IMR-90 (cell line): ENCODE measurements around the gene KLF16. TPM values are rescaled to one million over a fixed set of nuclear protein-coding genes. Genes with fewer than 3 reads are reported as not detected.
A peak's percentile ranks its signal among the peaks of the same experiment; 100 is the strongest.

Source experiments
- ATAC-seq: fragments of 200-7000 bp; cut with Tn5 transposase; 2 replicates; pipeline ENCODE4 v1.9.1; 2020; ENCODE audit warnings: low read depth, mild to moderate bottlenecking, moderate library complexity
- BruUV-seq: library from RNA; stranded (reverse); fragments of 400-500 nt; replicated peaks from 2 replicates; lab custom pipeline; 2021; lab: Mats Ljungman, UMichigan
- CTCF ChIA-PET: fragments of 300-600 bp; formaldehyde crosslinking; extraction: SDS; loops from one replicate; lab custom pipeline; 2021; ENCODE audit warnings: antibody characterized with exemption; lab: Yijun Ruan, JAX
- POLR2A ChIA-PET: fragments of 300-600 bp; sonication (Branson Sonifier 250); formaldehyde crosslinking; loops from one replicate; lab custom pipeline; 2022; ENCODE audit warnings: antibody characterized with exemption; ENCODE audit not compliant: unreplicated experiment; lab: Charles Lee
- DNase-seq: peaks from one replicate; pipeline ENCODE4 v3.0.0; 2013
- H2AFZ ChIP-seq: replicated peaks from 2 replicates; pipeline ENCODE3; 2013; ENCODE audit warnings: low read length, mild to moderate bottlenecking; ENCODE audit not compliant: poor library complexity
- H2AK5ac ChIP-seq: 2 replicates; pipeline ENCODE4 v1.6.1; 2013; ENCODE audit warnings: low read depth, low read length, inconsistent platforms
- H2AK9ac ChIP-seq: replicated peaks from 2 replicates; pipeline ENCODE3; 2013; ENCODE audit warnings: mild to moderate bottlenecking, low read depth, low read length, moderate library complexity; ENCODE audit not compliant: poor library complexity
- H2BK120ac ChIP-seq: 2 replicates; pipeline ENCODE4 v1.6.1; 2013; ENCODE audit warnings: low read depth, low read length, inconsistent platforms
- H2BK15ac ChIP-seq: 3 replicates; pipeline ENCODE4 v1.6.1; 2013; ENCODE audit warnings: low read depth, low read length, inconsistent platforms
- H2BK20ac ChIP-seq: 2 replicates; pipeline ENCODE4 v1.6.1; 2013; ENCODE audit warnings: low read depth, mild to moderate bottlenecking, inconsistent platforms, low read length, moderate library complexity
- H2BK5ac ChIP-seq: 2 replicates; pipeline ENCODE4 v1.6.1; 2013; ENCODE audit warnings: mild to moderate bottlenecking, low read depth, low read length, inconsistent platforms; ENCODE audit not compliant: poor library complexity, severe bottlenecking
- H3K14ac ChIP-seq: replicated peaks from 2 replicates; pipeline ENCODE4 v1.6.1; 2013; ENCODE audit warnings: low read depth, low read length, inconsistent platforms
- H3K18ac ChIP-seq: 2 replicates; pipeline ENCODE4 v1.6.1; 2013; ENCODE audit warnings: low read depth, low read length, control low read depth
- H3K23ac ChIP-seq: 2 replicates; pipeline ENCODE4 v1.6.1; 2013; ENCODE audit warnings: low read depth, low read length, inconsistent platforms
- H3K27ac ChIP-seq: 2 replicates; pipeline ENCODE4 v1.5.1; 2013; ENCODE audit warnings: mild to moderate bottlenecking, control low read depth, low read length; ENCODE audit not compliant: insufficient read depth
- H3K27me3 ChIP-seq: 2 replicates; pipeline ENCODE4 v1.6.1; 2013; ENCODE audit warnings: low read length; ENCODE audit not compliant: control insufficient read depth, insufficient read depth
- H3K36me3 ChIP-seq: 2 replicates; pipeline ENCODE4 v1.6.1; 2013; ENCODE audit warnings: low read length, mixed read lengths; ENCODE audit not compliant: control insufficient read depth, insufficient read depth
- H3K4ac ChIP-seq: 2 replicates; pipeline ENCODE4 v1.6.1; 2013; ENCODE audit warnings: low read depth, low read length, inconsistent platforms
- H3K4me1 ChIP-seq: 2 replicates; pipeline ENCODE4 v1.6.1; 2013; ENCODE audit warnings: low read length, mixed read lengths; ENCODE audit not compliant: control insufficient read depth, insufficient read depth
- H3K4me2 ChIP-seq: 2 replicates; pipeline ENCODE4 v1.6.1; 2013; ENCODE audit warnings: low read depth, mild to moderate bottlenecking, control low read depth, low read length, moderate library complexity
- H3K4me3 ChIP-seq: 2 replicates; pipeline ENCODE4 v1.5.1; 2013; ENCODE audit warnings: low read depth, mild to moderate bottlenecking, control low read depth, low read length, moderate library complexity; ENCODE audit not compliant: insufficient read depth
- H3K56ac ChIP-seq: 2 replicates; pipeline ENCODE4 v1.6.1; 2013; ENCODE audit warnings: low read length, inconsistent platforms; ENCODE audit not compliant: insufficient read depth; ENCODE audit errors: extremely low read depth
- H3K79me1 ChIP-seq, 2 experiments: 2 replicates each; pipeline ENCODE4 v1.6.1; 2013; ENCODE audit warnings: low read length in 2 of 2, inconsistent platforms in 1 of 2, low read depth in 1 of 2
- H3K9ac ChIP-seq: 2 replicates; pipeline ENCODE4 v1.6.1; 2013; ENCODE audit warnings: low read depth, low read length, control low read depth
- H3K9me1 ChIP-seq: 2 replicates; pipeline ENCODE4 v1.6.1; 2013; ENCODE audit warnings: low read length, inconsistent platforms; ENCODE audit not compliant: insufficient read depth
- H3K9me3 ChIP-seq: 2 replicates; pipeline ENCODE4 v1.6.1; 2013; ENCODE audit warnings: low read length; ENCODE audit not compliant: control insufficient read depth, insufficient read depth
- H4K20me1 ChIP-seq: 2 replicates; pipeline ENCODE4 v1.6.1; 2013; ENCODE audit warnings: low read length, inconsistent platforms; ENCODE audit not compliant: insufficient read depth
- H4K5ac ChIP-seq: 2 replicates; pipeline ENCODE4 v1.6.1; 2013; ENCODE audit warnings: mild to moderate bottlenecking, low read depth, low read length, control low read depth
- H4K8ac ChIP-seq, 2 experiments: 2 replicates each; pipeline ENCODE4 v1.6.1; 2013; ENCODE audit warnings: low read depth in 2 of 2, low read length in 2 of 2, control low read depth in 1 of 2, inconsistent platforms in 1 of 2
- H4K91ac ChIP-seq: 2 replicates; pipeline ENCODE4 v1.6.1; 2013; ENCODE audit warnings: low read depth, low read length, inconsistent platforms; ENCODE audit not compliant: insufficient read depth
- CHD1 ChIP-seq: IDR thresholded peaks from 2 replicates; pipeline ENCODE4 v1.6.1; 2012; ENCODE audit warnings: low read depth, low read length, improper control_type of control experiment
- MAZ ChIP-seq: IDR thresholded peaks from 2 replicates; pipeline ENCODE4 v1.6.1; 2012; ENCODE audit warnings: low read depth, mild to moderate bottlenecking, low read length, improper control_type of control experiment, moderate library complexity, borderline replicate concordance
- MXI1 ChIP-seq: IDR thresholded peaks from 2 replicates; pipeline ENCODE4 v1.6.1; 2012; ENCODE audit warnings: low read depth, mild to moderate bottlenecking, low read length, moderate library complexity, borderline replicate concordance
- RCOR1 ChIP-seq: IDR thresholded peaks from 2 replicates; pipeline ENCODE4 v1.6.1; 2012; ENCODE audit warnings: mild to moderate bottlenecking, low read length, improper control_type of control experiment; ENCODE audit not compliant: insufficient replicate concordance
- WGBS, 2 experiments: methylation state at CpG; one replicate each; pipeline versions ENCODE4 v1.1.5 to v1.1.7; 2013; ENCODE audit warnings: missing lambda C conversion rate in 2 of 2; ENCODE audit not compliant: insufficient read length in 1 of 2; ENCODE audit errors: extremely low coverage in 2 of 2; 5-methylcytosine and 5-hydroxymethylcytosine counted together
- dilution Hi-C: fragments of 300-500 bp; cut with HindIII; formaldehyde crosslinking; loops from one replicate; pipeline ENCODE4 v1.14.3; 2018; ENCODE audit warnings: low sequenced_read_pairs; ENCODE audit not compliant: unreplicated experiment
- in situ Hi-C: fragments of 300-500 bp; cut with MboI; formaldehyde crosslinking; loops from 3 replicates; pipeline ENCODE4 v1.14.3; 2019; ENCODE audit warnings: low sequenced_read_pairs, inconsistent platforms, mixed read lengths
- intact Hi-C: fragments of 100-400 bp; cut with micrococcal nuclease; formaldehyde crosslinking; loops from 2 replicates; pipeline ENCODE4 v1.10.0; 2022
- polyA plus RNA-seq, 3 experiments: library from polyadenylated mRNA; depleted of rRNA; stranded (reverse); fragments of >200 nt; gene quantifications; 2 replicates each; pipeline ENCODE4 v1.2.3, GENCODE V29; 2012; ENCODE audit warnings: low replicate concordance in 1 of 3
- total RNA-seq: library from RNA; depleted of rRNA; stranded (reverse); fragments of >200 nt; gene quantifications from 2 replicates; pipeline ENCODE4 v1.2.3, GENCODE V29; 2012
- TF ChIP-seq, protein P1 (sequence below): conservative IDR thresholded peaks from 2 replicates; pipeline ENCODE4 v1.5.1; 2012; ENCODE audit warnings: mild to moderate bottlenecking, low read depth, low read length, improper control_type of control experiment

The KLF16 gene
- total and polyA plus RNA-seq, 2 of the 4 experiments (the other 2 are of a cell fraction), result 0.90 to 13.1 TPM

DNA sequence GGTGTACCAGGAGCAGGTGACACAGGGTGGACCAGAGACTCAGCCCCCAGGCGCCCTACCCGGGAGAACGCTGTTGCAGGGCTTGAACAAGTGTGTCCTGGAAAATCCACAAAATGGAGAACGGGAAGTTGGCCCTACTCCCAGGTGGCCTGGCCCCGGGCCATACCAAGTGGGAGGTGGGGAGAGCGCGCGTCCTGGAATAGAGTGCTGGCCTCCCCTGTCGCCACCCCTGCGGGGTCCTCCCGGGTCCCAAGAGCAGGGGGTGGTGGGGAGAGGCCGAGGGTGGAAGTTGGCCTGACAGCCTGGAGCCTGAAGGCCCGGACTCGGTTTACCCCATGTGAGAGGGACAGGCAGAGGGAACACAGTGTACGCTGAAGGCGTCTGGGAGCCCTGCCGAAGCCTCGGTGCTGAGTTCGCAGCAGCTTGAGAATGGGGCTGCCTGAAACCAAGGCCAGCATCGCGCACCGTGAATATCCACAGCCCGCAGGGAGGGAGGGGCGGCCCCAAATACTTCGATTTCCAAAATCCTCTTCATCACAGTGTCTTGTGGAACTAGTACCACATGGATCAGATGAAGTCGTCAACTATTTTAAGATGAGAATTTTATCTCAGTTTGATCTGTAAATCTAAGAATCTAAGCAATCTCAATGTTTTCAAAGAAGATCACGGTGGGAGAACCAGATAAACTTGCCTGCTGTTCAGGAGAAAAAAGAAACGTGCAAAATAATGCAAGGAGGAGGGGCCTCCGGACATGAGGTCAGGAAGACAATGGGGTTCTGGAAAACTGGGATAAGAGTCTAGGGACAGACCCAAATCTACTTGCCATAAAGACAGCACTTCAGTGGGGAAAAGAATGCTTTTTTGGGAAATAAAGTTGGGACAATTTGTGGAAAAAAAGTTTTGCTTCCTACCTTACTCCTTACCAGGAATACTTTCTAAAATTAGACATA, 10.4 kb upstream of the KLF16 start:
- H3K4me2 ChIP-seq, result peak overlapping the region; percentile 38
- peaks cover 40% of the 10 kb centered on the region for H4K20me1 ChIP-seq
- peaks cover 12% of the 10 kb centered on the region for H3K4me1 ChIP-seq
- intact Hi-C loops, result no loop called here
- in situ Hi-C loops, result no loop called here
- no peak overlapping the region for H3K4me3 ChIP-seq
- TSS peak; percentile 51 for BruUV-seq
- H2AK9ac ChIP-seq, result peak overlapping the region; percentile 89
- H3K9me1 ChIP-seq, result 0 out of 2 replicates have a peak, but pooled peaks cover 2% of the 10 kb centered on the region
- H3K9me3 ChIP-seq, result no peaks in the 10 kb centered on the region
- no peaks in the 10 kb centered on the region for H3K27me3 ChIP-seq
- H2BK5ac ChIP-seq, result no peak overlapping the region
- no peak overlapping the region for H2AFZ ChIP-seq
- H3K36me3 ChIP-seq, result peaks cover 18% of the 10 kb centered on the region
- H2BK20ac ChIP-seq, result no peak overlapping the region
- peak overlapping the region; percentile 41; the same call in 1 of the 2 replicates for H3K9ac ChIP-seq
- no peak overlapping the region for H3K56ac ChIP-seq
- H3K23ac ChIP-seq, result peak overlapping the region; percentile 27; the same call in 1 of the 2 replicates
- no peak overlapping the region; the same call in 1 of the 2 replicates for H4K5ac ChIP-seq
- TF ChIP-seq MAZ (no peak), RCOR1 (no peak), CHD1 (no peak), MXI1 (no peak)
- TF ChIP-seq, protein P1, sequence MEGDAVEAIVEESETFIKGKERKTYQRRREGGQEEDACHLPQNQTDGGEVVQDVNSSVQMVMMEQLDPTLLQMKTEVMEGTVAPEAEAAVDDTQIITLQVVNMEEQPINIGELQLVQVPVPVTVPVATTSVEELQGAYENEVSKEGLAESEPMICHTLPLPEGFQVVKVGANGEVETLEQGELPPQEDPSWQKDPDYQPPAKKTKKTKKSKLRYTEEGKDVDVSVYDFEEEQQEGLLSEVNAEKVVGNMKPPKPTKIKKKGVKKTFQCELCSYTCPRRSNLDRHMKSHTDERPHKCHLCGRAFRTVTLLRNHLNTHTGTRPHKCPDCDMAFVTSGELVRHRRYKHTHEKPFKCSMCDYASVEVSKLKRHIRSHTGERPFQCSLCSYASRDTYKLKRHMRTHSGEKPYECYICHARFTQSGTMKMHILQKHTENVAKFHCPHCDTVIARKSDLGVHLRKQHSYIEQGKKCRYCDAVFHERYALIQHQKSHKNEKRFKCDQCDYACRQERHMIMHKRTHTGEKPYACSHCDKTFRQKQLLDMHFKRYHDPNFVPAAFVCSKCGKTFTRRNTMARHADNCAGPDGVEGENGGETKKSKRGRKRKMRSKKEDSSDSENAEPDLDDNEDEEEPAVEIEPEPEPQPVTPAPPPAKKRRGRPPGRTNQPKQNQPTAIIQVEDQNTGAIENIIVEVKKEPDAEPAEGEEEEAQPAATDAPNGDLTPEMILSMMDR, result no peak
- 0 out of 2 replicates have a peak overlapping the region, but pooled peaks have one; percentile 33 for H2AK5ac ChIP-seq
- H4K91ac ChIP-seq, result no peak overlapping the region; the same call in 1 of the 2 replicates
- ATAC-seq (no peak), DNase-seq (no peak)
- ChIA-PET POLR2A (no interaction called here), CTCF (no interaction called here)
- H3K18ac ChIP-seq, result no peak overlapping the region
- dilution Hi-C loops, result no loop called here
- no peak overlapping the region; the same call in 1 of the 2 replicates for H3K4ac ChIP-seq
- WGBS, 2 experiments, result 58% methylated on average over 9 of the region's 29 CpGs; no CpG with 5 or more reads in 1 of the 2 experiments
- peak overlapping the region; percentile 40; the same call in 1 of the 2 replicates for H3K27ac ChIP-seq
- no peak overlapping the region for H2BK15ac ChIP-seq
- peak overlapping the region; percentile 27; the same call in 1 of the 2 replicates for H3K14ac ChIP-seq
- H4K8ac ChIP-seq, result 0 out of 4 replicates have a peak overlapping the region, but pooled peaks of 1 of the 2 experiments have one; percentile 3
- peaks cover 9 to 54% of the 10 kb centered on the region in 2 experiments for H3K79me1 ChIP-seq
- H2BK120ac ChIP-seq, result no peak overlapping the region
